Panc1 (cell line): ENCODE results near the gene CLPSL2.

Source experiments
- CTCF ChIP-seq: fragments of 450-650 bp; IDR thresholded peaks from 2 replicates; pipeline ENCODE4 v1.5.1; 2017; ENCODE audit warnings: mild to moderate bottlenecking
- TCF7L2 ChIP-seq: IDR thresholded peaks from 2 replicates; pipeline ENCODE4 v1.6.1; 2011; ENCODE audit warnings: mild to moderate bottlenecking, low read depth, low read length, inconsistent platforms

GRCh38 chr6:35730745-35731413, 45.5 kb upstream of the CLPSL2 start:
- TF ChIP-seq CTCF (no peak), TCF7L2 (no peak)
